ENCODE measurements around the gene ADGRE2.

Gene ADGRE2

DNA sequence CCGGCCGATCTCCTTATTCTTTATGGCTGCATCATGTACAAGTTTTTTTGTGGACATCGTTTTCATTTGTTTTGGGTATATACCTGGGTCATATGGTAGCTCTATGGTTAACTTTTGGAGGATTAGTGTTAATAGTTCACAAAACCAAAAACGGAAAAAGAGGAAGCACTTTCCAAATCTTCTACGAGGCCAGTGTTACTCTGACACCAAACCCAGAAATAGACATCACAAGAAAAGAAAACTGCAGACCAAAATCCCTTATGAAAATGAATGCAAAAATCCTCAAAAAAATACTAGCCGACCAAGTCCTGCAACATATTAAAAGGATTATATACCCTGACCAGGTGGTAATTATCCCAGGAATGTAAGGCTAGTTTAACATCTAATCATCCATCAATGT is 29.8 kb downstream of the ADGRE2 start:
- DNase-seq (ENCODE audit: extremely low read depth in 1 of 2, low read depth in 1 of 2): no peak

DNA sequence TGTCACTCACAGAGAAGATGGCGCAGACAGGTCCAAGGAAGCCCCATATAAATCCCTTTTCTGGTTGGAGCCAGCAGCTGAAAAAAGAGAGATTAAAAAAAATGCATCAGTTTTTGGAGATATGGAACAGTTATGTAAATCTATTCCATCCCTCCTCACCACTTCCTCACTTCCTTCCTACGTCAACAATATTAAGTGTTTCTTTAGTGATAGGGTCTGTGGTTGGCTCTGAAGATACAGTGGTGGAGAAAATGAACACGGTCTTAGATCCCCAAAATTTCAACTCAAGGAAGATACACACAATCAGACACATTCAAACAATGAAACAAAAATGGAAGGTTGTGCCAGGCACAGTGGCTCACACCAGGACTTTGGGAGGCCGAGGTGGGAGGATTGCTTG is 31.5 kb downstream of the ADGRE2 start:
- DNase-seq (ENCODE audit: extremely low read depth in 1 of 2, low read depth in 1 of 2): no peak

DNA sequence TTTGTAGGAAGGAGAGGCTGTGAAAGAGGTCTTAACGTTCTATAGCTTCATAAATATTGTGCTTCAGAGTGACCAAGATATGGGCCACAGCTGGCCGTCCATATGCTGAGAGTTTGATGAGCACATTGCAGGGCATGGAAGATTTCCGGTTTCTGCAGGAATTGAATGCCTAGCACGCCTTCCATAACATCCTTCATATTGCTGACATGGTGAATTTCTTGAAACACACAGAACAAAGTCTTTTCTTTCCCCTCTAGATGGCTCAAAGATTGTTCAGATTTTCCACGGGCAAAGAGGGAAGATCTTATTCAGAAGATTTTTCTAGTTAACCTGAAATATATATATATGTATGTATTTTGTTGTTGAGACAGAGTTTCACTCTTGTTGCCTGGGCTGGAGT is 42.4 kb downstream of the ADGRE2 start:
- DNase-seq (ENCODE audit: extremely low read depth in 1 of 2, low read depth in 1 of 2): no peak

DNA sequence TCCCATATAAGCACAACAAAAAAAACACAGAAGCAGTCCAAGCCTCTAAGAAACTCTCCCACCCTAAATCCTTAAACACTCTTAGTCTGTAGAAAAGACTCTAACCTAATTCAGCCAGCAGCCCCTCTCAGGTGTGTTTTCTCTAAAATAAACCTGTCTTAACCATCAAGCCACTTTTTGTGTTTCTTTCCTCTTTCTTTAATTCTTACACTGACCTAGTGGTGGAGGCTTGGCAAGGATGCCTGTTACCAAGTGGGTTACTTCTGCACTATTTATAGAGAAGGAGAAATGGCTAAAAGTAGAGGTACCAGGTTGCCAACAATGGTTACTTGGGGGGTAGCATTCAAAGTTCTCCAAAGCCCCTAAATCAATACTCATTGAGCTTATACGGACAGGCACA is 44.8 kb downstream of the ADGRE2 start:
- no peak for DNase-seq (ENCODE audit: extremely low read depth in 1 of 2, low read depth in 1 of 2)

DNA sequence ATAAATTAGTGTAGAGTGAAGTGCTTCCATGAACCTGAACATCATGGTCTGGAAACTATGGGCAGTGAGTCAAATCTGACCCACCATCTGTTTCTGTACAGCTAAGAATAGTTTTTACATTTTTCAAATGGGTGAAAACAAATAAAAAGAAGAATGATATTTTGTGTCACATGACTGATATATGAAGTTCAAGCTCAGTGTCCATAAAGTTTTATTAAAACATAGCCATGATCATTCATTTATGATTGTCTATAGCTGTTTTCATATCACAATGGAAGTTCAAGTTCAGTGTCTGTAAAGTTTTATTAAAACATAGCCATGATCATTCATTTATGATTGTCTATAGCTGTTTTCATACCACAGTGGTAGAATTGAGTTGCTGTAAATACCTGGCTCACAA is 45.9 kb downstream of the ADGRE2 start:
- no peak for DNase-seq (ENCODE audit: extremely low read depth in 1 of 2, low read depth in 1 of 2)

DNA sequence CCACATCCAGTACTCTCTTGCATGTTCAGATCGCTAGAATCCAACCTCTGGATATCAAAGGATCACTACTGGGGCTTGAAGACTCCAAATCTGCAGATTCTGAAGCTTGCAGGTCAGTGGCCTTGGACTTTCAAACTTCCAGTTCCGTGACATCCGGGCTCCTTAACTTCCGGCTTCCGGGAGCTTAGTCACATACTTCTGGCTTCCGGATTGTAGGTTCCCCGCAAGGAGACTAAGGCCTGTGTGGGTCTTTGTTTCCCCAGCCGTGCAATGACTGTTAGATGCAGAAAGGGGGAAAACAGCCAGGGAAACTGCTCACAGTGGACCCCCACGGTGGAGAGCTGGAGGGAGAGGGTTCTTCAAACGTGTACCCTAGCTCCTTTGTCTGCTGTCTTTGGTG is 47.2 kb downstream of the ADGRE2 start:
- DNase-seq (ENCODE audit: extremely low read depth in 1 of 2, low read depth in 1 of 2): no peak

DNA sequence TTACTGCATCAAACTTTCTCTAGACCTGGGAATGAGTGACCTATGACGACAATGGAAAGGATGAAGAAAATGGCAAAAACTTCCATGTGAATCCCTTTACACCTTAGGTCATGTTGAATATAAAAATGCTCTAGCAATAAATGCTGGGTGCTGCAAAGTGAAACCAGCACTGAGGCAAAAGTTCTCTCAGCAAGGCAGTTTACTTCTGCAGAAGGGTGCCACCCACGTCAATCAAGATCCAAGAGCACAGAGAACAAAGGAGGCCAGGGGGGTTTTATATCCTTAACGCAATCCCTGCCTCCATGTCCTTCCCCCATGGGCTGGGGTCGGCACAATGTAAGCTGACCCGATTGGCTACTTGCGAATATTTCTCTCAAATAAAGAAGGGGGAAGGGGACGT is 49.8 kb downstream of the ADGRE2 start:
- DNase-seq (ENCODE audit: extremely low read depth in 1 of 2, low read depth in 1 of 2): no peak

DNA sequence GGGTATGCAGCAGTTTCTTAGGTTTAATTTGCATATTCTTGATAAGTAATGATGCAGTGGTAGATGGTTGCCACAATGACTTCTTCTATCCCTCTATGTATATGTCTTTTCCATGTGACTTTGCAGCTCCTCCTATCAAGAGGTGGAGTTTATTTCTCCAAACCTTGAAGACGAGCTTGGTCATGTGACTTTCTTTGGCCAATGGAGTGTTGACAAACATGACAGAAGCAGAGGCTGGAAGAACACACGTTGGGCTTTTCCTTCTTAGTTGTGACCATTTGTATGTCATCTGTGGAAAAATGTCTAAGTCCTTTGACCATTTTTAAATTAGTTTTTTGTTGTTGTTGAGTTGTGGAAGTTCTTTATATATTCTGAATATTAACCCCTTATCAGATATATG is 56.2 kb downstream of the ADGRE2 start:
- no peak for DNase-seq (ENCODE audit: extremely low read depth in 1 of 2, low read depth in 1 of 2)

DNA sequence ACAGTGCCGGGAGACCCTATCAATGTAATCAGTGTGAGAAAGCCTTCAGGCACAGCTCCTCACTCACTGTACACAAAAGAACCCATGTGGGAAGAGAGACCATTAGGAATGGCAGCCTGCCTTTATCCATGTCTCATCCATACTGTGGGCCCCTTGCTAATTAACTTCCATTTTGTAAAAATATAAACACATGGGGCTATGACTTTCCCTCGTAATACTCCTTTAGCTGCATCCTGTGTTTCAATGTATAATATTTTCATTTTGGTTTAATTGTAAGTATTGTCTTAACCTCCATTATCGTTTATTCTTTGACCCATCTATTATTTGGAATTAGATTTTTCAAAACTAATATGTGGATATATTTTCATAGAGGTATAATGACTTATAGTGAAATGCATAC is 59.2 kb downstream of the ADGRE2 start:
- DNase-seq (ENCODE audit: extremely low read depth in 1 of 2, low read depth in 1 of 2): no peak

DNA sequence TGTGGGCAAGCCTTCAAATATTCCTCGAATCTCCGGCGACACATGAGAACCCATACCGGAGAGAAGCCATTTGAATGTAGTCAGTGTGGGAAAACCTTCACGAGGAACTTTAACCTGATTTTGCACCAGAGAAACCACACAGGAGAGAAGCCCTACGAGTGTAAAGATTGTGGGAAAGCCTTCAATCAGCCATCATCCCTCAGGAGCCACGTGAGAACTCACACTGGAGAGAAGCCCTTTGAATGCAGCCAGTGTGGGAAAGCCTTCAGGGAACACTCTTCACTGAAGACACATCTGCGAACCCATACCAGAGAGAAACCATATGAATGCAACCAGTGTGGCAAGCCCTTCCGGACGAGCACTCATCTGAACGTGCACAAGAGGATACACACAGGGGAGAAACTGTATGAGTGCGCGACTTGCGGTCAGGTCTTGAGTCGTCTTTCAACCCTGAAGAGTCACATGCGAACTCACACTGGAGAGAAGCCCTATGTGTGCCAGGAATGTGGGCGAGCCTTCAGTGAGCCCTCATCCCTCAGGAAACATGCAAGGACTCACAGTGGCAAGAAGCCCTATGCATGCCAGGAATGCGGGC is 59.7 kb downstream of the ADGRE2 start:
- no peak for DNase-seq (ENCODE audit: extremely low read depth in 1 of 2, low read depth in 1 of 2)

DNA sequence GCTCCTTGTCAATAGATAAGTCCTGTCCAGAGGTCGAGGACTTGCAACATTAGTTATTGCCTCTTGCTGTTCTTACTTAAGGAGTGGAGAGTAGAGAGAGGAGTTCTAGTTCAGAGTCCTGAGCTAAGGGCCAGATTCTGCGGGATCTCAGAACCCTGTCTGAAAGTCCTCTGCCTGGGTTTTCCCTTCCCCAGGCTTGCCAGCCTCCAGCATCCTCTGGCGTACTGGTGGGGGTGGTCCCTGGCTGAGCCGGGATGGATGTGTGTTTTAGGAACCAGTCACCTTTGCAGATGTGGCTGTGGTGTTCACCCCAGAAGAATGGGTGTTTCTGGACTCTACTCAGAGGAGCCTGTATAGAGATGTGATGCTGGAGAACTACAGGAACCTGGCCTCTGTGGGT is 62.5 kb downstream of the ADGRE2 start:
- no peak for DNase-seq (ENCODE audit: extremely low read depth in 1 of 2, low read depth in 1 of 2)

DNA sequence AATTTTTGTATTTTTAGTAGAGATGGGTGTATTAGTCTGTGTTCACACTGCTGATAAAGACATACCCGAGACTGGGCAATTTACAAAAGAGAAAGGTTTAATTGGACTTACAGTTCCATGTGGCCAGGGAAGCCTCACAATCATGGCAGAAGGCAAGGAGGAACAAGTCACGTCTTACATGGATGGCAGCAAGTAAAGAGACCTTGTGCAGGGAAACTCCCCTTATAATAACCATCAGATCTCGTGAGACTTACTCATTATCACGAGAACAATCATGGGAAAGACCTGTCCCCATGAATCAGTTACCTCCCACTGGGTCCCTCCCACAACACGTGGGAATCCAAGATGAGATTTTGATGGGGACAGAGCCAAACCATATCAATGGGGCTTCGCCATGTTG is 73.9 kb downstream of the ADGRE2 start:
- DNase-seq (ENCODE audit: extremely low read depth in 1 of 2, low read depth in 1 of 2): no peak

DNA sequence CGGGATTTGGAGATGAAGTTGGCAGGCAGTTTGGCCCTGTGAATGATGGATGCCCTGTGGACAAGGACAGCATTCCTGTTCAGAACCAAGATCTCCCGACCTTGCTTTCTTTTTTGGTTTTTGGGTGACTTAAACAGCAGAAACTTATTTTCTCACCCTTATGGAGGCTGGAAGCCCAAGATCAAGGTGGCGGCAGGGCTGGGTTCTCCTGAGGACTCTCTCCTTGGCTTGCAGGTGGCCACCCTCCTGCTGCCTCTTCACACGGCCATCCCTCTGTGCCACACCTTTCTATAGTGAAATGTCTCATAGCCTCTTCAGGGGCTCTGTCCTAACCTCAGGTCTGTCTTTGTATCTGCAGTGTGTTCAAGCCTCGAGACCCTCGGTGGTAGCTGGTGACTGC is 74.5 kb downstream of the ADGRE2 start:
- DNase-seq (ENCODE audit: extremely low read depth in 1 of 2, low read depth in 1 of 2): no peak

DNA sequence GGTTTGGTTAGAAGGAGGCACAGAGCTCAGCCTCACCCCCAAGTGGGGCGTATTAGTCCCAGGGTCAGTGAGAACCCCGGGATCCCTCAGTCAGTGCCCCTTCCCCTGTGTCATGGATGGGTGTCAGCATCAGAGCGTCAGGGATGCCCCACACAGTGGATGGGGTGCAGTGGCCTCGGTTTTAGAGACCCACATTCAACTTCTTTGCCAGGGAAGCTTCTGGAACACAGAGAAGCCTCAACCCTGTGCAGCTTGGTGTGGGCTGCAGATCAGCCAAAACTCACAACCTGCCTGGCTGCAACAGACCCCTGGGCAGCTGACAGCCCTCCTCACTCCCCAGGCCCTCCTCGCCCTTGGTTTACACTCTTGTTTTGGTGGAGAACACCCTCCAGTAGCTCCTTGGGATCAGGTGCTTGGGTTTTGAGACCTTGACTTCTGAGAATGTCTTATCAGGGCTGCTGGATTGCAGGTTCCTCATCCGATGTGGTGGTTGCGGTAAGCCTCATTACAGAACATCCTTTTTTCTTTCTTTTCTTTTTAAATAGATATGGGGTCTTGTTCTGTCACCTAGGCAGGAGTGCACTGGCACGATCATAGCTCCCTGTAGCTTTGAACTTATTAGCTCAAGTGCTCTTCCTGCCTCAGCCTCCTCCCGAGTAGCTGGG is 77.5 kb downstream of the ADGRE2 start:
- no peak for DNase-seq (ENCODE audit: extremely low read depth in 1 of 2, low read depth in 1 of 2)

DNA sequence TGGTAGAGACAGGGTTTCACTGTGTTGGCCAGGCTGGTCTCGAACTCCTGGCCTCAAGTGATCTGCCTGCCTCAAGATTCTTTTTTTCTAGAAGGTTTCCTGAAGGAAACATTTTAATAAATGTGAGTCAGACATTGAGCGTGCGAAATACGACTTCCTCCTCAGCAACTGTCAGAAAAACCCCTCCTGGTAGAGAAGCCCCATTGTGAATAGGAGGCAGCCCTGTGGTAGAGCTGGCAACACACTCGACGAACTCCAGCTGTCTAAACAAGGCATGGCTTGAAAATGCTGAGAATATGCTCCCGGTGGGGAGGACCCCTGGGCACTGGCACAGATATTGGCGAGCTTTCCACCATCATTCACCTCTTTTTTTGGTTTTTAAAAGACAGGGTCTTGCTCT is 78.7 kb downstream of the ADGRE2 start:
- DNase-seq (ENCODE audit: extremely low read depth in 1 of 2, low read depth in 1 of 2): no peak

DNA sequence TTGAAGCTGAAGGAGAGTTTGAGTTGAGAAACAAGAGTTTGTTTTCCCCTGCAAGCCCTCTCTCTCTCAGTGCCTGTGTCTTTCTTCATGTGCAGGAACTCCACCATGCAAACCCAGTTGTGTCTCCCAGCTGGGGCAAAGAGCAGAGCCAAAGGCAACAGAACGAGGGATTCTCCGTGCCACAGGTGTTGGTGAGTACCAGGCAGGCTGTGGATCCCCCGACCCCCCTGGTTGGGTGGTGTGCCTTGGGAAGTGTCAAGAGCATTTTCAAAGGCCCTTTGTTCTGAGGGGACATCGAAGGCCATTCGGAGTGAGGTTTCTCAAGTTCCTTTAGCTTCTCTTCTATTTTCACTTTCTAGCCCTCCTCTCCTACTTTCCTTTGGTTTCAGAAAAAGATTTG is 82.9 kb downstream of the ADGRE2 start:
- no peak for DNase-seq (ENCODE audit: extremely low read depth in 1 of 2, low read depth in 1 of 2)

DNA sequence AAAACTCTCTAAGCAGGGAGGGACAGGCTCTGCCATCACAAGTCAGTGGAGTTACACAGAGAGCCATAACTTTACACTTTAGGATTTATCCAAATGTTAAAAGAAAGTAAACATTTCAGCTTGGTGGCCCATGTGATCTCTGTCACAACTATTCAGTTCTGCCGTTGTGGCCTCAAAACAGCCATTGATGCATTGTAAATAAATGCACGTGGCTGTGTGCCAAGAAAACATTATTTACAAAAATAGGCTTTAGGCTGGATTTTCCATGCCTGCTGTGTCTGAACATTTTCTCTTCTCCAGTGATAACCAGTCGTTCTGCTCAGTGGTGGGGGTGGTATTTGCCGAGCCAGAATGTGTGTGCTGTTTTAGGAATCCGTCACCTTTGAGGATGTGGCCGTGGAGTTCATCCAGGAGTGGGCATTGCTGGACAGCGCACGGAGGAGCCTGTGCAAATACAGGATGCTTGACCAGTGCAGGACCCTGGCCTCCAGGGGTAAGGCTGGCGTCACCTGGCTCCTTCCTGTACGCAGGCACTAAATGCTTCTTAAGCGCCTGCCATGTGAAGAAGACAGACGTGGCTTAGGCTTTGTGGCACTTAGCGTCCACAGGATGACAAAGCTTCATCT is 83.6 kb downstream of the ADGRE2 start:
- DNase-seq (ENCODE audit: extremely low read depth in 1 of 2, low read depth in 1 of 2): no peak

DNA sequence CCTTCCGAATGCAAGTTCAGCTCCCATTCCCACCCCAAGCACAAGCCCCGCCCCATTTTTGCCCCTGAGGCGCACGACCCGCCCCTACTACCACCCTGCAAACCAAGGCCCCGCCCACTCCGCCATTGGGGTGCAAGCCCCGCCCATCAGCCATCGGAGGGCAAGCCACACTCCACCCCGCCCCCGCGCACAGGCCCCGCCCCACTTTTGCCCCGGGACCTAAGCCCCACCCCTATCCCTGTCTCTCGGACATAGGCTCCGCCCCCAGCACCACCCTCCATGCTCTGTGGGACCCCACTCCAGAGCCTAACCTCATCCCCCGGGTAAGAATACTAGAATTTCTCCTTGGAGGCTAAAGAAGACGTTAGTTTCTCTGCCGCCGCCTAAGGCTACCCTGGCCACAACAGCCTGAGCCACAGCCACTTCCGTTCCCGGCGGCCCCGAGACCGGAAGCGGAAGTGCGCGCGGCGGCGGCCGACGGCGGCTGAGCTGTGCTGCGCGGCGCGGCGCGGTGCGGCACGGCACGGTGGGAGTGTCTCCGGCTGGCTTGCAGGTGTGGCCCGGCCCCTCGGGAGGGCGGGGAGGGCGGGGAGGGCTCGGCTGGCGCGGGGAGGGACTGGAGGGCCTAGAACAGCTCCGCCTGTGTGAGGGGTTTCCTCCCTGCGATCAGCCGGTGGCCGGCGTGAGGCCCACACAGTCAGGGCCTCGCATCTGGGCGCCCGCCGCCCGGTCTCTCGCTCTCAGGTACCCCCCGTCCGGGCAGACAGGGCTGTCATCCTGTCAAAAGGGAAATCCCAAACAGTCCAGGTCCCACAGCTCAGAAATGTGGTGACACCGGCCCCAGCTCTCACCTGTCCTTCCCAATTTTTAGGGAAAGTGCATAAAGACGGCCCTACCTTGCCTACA is 88.5 kb downstream of the ADGRE2 start, which contains the start of gene ZNF333:
ZNF333 (plus strand) TSS at position 451 of the 906 bp plus-strand sequence. CDS start 3,444 bp downstream, outside the sequence.
- peak; percentile 91 to 99 for DNase-seq (ENCODE audit: extremely low read depth in 1 of 2, low read depth in 1 of 2)

DNA sequence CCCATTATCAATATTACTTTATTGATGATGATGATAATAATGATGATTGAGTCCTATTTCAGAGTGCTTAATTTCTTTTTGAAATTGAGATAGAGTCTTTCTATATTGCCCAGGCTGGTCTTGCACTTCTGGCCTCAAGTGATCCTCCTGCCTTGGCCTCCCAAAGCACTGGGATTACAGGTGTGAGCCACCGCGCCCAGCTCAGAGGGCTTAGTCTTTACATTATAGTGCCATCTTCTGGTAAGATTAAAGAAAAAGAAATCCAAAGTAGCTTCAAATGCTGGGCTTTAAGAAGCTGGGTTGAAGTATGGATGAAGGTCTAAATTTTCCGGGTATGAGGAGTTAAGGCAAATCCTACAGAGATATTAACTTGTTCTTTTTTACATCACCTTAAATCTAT is 91.9 kb downstream of the ADGRE2 start:
- DNase-seq (ENCODE audit: extremely low read depth in 1 of 2, low read depth in 1 of 2): no peak

DNA sequence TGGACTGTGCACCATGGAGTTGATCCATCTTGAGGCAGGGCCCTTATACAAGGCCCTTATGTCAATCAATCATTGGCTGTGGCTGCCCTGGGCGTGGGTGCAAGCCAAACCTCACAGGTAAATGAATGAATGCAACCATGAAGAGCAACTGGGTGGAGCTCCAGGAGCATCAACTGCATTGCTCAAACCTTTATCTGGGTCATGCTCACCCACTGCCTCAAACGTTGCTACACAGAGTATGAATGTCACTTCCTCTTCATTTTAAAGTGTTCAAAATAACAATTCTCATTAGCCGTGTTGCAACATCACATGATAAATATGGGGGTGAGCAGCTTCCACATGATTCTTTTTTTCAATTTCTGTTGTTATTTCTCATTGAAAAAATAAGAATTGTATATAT is 94.9 kb downstream of the ADGRE2 start:
- DNase-seq (ENCODE audit: extremely low read depth in 1 of 2, low read depth in 1 of 2): no peak

Data from stimulated activated CD8-positive, alpha-beta memory T cell treated with anti-CD3 and anti-CD28 coated beads, Interleukin-7, amount 100 ng/mL, for 48 hours (primary cell).